ENCODE data around the gene DDX25.

The DDX25 gene

DNA sequence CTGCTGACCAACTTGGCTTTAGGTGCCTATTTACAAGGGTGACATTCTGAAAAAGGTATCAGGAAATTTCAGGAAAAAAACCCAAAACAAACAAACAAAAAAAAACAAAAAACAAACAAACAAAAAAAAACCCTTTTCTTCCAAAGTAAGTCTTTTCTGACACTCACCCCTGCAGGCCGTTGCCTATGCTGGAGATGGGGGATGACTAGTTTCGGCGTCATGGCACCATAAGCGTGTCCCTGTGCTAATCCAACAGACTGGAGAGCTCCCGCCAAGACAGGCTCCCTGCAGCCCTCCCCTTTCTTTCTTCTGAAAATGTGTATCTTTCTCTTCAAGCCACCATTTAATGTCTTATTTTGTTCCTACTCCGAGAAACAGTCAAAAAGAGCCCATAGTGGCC is 55.2 kb downstream of the DDX25 start:
- H3K27ac ChIP-seq (ENCODE audit: low read depth, low read length) = no peak overlapping the region
- H3K27me3 ChIP-seq (ENCODE audit: insufficient read depth, low read length) = no peaks in the 10 kb centered on the region
- no peak overlapping the region for H3K4me3 ChIP-seq (ENCODE audit: low read depth, low read length)
- H3K4me1 ChIP-seq (ENCODE audit: control insufficient read depth, insufficient read depth, low read length, unreplicated experiment) = no peaks in the 10 kb centered on the region
- H3K36me3 ChIP-seq (ENCODE audit: insufficient read depth, low read length) = peaks cover 7% of the 10 kb centered on the region
- no peak overlapping the region for H2AFZ ChIP-seq (ENCODE audit: low read length, unreplicated experiment)
- H3K79me2 ChIP-seq (ENCODE audit: control insufficient read depth, insufficient read depth, low read length, unreplicated experiment) = no peaks in the 10 kb centered on the region

DNA sequence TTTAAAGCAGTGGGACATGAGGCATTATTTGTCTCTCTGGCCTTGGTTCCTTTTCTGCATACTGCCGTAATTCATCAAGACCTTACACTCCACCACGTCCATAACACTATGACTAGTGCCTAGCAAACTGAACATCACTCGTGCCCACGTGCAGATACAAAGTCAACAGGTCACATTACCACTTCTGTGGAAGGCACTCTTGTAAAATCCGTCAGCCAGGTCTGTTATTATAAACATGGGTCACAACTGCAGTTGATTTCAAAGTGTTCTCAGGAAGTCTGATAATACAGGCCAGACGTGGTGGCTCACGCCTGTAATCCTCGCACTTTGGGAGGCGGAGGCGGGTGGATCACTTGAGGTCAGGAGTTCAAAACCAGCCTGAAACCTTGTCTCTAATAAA is 55.6 kb downstream of the DDX25 start:
- Histone ChIP-seq H3K27me3 (ENCODE audit: insufficient read depth, low read length) (no peaks in the 10 kb centered on the region), H3K27ac (ENCODE audit: low read depth, low read length) (no peak overlapping the region), H3K36me3 (ENCODE audit: insufficient read depth, low read length) (peaks cover 7% of the 10 kb centered on the region), H3K79me2 (ENCODE audit: control insufficient read depth, insufficient read depth, low read length, unreplicated experiment) (no peaks in the 10 kb centered on the region), H3K4me3 (ENCODE audit: low read depth, low read length) (no peak overlapping the region), H3K4me1 (ENCODE audit: control insufficient read depth, insufficient read depth, low read length, unreplicated experiment) (no peaks in the 10 kb centered on the region), H2AFZ (ENCODE audit: low read length, unreplicated experiment) (no peak overlapping the region)

DNA sequence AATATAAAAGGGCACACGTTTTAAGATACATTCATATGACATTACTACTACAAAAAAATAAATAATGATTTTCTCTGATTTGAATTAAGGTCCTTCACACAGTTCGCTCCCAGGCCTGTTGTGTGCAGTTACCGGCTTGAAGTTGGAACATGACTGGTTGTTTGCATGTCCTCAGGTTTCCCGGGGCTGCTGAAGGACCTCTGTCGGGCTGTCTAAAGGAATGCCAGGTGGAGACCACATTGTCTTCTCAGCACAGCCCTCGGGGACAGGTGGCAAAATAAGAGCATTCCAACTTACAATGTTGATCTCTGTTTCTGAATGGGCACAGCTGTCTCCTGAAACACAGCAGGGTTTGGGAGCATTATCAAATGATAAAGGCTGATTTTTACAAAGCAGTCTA is 56.5 kb downstream of the DDX25 start:
- Histone ChIP-seq H3K4me3 (ENCODE audit: low read depth, low read length) (no peak overlapping the region), H3K27ac (ENCODE audit: low read depth, low read length) (no peak overlapping the region), H3K27me3 (ENCODE audit: insufficient read depth, low read length) (no peaks in the 10 kb centered on the region), H2AFZ (ENCODE audit: low read length, unreplicated experiment) (no peak overlapping the region), H3K36me3 (ENCODE audit: insufficient read depth, low read length) (peaks cover 7% of the 10 kb centered on the region), H3K79me2 (ENCODE audit: control insufficient read depth, insufficient read depth, low read length, unreplicated experiment) (no peaks in the 10 kb centered on the region), H3K4me1 (ENCODE audit: control insufficient read depth, insufficient read depth, low read length, unreplicated experiment) (no peaks in the 10 kb centered on the region)

DNA sequence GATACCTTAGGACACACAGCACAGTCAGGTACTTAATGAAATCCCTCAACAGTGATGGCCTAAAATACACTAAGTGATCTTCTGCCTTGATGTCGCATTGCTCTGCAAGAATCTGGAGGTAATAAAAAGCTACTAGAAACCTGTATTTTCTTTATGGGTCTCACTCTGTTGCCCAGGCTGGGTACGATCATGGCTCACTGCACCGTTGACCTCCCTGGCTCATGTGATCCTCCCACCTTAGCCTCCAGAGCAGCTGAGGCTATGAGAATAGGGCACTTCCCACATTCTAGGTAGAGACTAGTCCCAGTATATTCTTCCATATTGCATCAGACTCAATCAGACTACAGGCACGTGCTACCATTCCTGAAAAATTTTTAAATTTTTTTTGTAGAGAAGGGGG is 63.2 kb downstream of the DDX25 start:
- Histone ChIP-seq H3K4me1 (ENCODE audit: control insufficient read depth, insufficient read depth, low read length, unreplicated experiment) (peaks cover 8% of the 10 kb centered on the region), H2AFZ (ENCODE audit: low read length, unreplicated experiment) (no peak overlapping the region), H3K27me3 (ENCODE audit: insufficient read depth, low read length) (no peaks in the 10 kb centered on the region), H3K79me2 (ENCODE audit: control insufficient read depth, insufficient read depth, low read length, unreplicated experiment) (no peaks in the 10 kb centered on the region), H3K27ac (ENCODE audit: low read depth, low read length) (no peak overlapping the region), H3K36me3 (ENCODE audit: insufficient read depth, low read length) (peaks cover 2% of the 10 kb centered on the region; the same call in 1 of the 2 replicates), H3K4me3 (ENCODE audit: low read depth, low read length) (no peak overlapping the region)

DNA sequence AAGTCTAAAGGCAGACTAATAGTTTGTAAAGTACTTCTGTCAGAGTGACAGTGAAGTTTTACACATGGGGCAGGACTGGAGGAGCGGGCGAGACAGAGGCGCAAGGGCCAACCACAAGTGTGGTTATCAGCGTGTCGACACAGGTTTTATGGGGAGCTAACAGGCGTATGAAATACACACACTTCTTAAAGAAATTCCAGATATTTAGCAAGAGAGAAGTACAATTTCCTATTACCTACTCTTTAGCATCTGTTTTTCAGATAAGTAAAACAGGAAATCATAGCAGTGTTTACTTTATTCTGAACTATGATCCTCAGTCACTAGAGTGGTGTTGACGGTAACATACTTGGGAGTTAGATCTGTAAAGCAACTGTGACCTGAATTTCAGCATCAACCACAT is 64.0 kb downstream of the DDX25 start:
- Histone ChIP-seq H3K27ac (ENCODE audit: low read depth, low read length) (no peak overlapping the region), H2AFZ (ENCODE audit: low read length, unreplicated experiment) (no peak overlapping the region), H3K79me2 (ENCODE audit: control insufficient read depth, insufficient read depth, low read length, unreplicated experiment) (no peaks in the 10 kb centered on the region), H3K4me3 (ENCODE audit: low read depth, low read length) (no peak overlapping the region), H3K27me3 (ENCODE audit: insufficient read depth, low read length) (no peaks in the 10 kb centered on the region), H3K36me3 (ENCODE audit: insufficient read depth, low read length) (no peaks in the 10 kb centered on the region), H3K4me1 (ENCODE audit: control insufficient read depth, insufficient read depth, low read length, unreplicated experiment) (peaks cover 8% of the 10 kb centered on the region)

DNA sequence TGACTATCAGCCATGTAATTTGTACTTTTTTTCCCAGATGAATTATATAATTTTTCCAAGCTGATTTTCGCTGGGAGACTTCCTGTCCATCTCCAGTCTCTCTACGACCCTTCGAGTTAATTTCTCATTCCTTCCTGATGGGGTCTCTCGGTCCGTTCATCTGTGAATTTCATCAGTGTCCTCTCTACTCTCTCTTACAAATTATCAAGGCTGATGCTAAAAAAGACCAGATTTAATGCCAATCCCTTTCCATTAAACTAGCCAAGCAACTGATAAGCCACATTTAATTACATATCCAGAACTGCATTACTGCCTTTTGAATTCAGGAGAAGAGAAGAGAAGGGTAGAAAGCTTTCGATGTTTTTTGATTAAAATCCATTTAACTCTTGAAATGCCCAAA is 67.3 kb downstream of the DDX25 start:
- Histone ChIP-seq H3K27ac (ENCODE audit: low read depth, low read length) (no peak overlapping the region), H2AFZ (ENCODE audit: low read length, unreplicated experiment) (no peak overlapping the region), H3K27me3 (ENCODE audit: insufficient read depth, low read length) (no peaks in the 10 kb centered on the region), H3K79me2 (ENCODE audit: control insufficient read depth, insufficient read depth, low read length, unreplicated experiment) (no peaks in the 10 kb centered on the region), H3K4me1 (ENCODE audit: control insufficient read depth, insufficient read depth, low read length, unreplicated experiment) (peaks cover 8% of the 10 kb centered on the region), H3K36me3 (ENCODE audit: insufficient read depth, low read length) (no peaks in the 10 kb centered on the region), H3K4me3 (ENCODE audit: low read depth, low read length) (no peak overlapping the region)

DNA sequence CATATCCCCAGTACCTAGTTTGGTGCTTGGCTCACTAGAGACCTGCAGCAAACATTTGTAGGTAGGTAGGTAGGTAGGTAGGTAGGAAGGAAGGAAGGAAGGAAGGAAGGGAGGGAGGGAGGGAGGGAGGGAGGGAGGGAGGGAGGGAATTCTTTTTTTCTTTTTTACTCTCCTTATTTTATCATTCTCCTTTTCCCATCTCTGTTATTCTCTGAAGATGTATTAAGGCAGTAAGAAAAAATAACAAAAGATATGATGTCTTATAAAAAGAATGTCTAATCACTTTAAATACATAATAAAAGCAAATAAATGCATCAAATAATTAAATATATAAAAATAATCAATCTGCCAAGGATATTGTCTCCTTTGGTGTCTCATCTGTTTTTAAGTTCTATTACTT is 70.0 kb downstream of the DDX25 start:
- Histone ChIP-seq H3K36me3 (ENCODE audit: insufficient read depth, low read length) (no peaks in the 10 kb centered on the region), H3K4me3 (ENCODE audit: low read depth, low read length) (no peak overlapping the region), H3K79me2 (ENCODE audit: control insufficient read depth, insufficient read depth, low read length, unreplicated experiment) (no peaks in the 10 kb centered on the region), H3K4me1 (ENCODE audit: control insufficient read depth, insufficient read depth, low read length, unreplicated experiment) (no peaks in the 10 kb centered on the region), H3K27ac (ENCODE audit: low read depth, low read length) (no peak overlapping the region), H3K27me3 (ENCODE audit: insufficient read depth, low read length) (no peaks in the 10 kb centered on the region), H2AFZ (ENCODE audit: low read length, unreplicated experiment) (no peak overlapping the region)

DNA sequence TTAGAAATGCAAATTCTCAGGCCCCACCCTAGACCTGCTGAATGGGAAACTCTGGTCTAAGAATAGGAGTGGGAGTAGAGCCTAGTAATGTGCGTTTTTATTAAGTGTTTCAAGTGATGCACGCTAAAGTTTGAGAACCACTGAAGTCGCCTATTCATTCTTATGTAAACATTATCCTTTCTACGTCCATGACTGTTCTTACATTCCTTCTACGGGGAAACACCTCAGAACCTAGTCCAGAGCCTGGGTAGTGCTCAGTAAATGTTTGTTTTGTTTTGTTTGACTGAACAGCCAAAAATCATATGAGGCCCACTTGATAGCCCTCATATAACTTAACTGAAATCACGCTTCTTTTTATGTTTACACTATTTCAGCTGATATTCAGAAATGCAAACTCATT is 71.3 kb downstream of the DDX25 start:
- Histone ChIP-seq H3K4me1 (ENCODE audit: control insufficient read depth, insufficient read depth, low read length, unreplicated experiment) (no peaks in the 10 kb centered on the region), H3K27me3 (ENCODE audit: insufficient read depth, low read length) (no peaks in the 10 kb centered on the region), H3K36me3 (ENCODE audit: insufficient read depth, low read length) (no peaks in the 10 kb centered on the region), H3K4me3 (ENCODE audit: low read depth, low read length) (no peak overlapping the region), H3K27ac (ENCODE audit: low read depth, low read length) (no peak overlapping the region), H3K79me2 (ENCODE audit: control insufficient read depth, insufficient read depth, low read length, unreplicated experiment) (no peaks in the 10 kb centered on the region), H2AFZ (ENCODE audit: low read length, unreplicated experiment) (no peak overlapping the region)

DNA sequence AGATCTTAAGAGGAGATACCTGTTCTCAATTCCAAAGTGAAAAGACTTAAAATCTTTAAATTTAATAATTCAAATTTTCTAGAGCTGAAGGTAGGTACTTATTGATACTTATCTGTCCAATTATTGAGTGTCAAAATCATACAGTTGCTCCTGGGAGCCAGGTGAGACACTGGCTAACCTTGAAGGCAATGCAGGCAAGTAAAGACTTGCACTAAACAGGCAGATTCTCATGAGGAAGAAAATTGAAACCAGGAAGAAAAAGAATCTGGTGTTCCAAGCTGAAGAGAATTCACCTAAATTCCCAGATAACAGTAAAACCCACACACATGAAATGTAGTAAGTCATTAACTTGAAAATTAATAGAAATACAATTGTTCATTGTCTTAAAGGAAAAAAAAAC is 71.8 kb downstream of the DDX25 start:
- no peak overlapping the region for H3K4me3 ChIP-seq (ENCODE audit: low read depth, low read length)

DNA sequence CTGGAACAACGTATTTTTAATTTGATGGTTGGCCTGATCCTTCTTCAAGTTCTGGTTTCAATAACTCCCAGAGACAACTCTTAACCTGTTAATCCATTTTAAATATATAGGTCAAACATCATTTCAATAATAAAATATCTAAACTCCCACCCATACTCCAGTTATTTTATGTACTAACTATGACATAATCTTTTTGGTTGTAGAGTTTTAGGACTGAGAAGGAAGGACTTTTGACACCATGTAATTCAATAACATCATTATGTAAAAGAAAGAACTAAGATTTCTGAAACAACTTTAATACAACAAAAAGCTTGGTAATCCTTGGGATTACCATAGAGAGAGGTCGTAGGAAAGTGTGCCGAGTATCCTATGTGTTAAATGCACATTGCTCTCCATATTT is 73.0 kb downstream of the DDX25 start:
- Histone ChIP-seq H3K4me3 (ENCODE audit: low read depth, low read length) (no peak overlapping the region), H3K36me3 (ENCODE audit: insufficient read depth, low read length) (no peaks in the 10 kb centered on the region), H2AFZ (ENCODE audit: low read length, unreplicated experiment) (no peak overlapping the region), H3K27me3 (ENCODE audit: insufficient read depth, low read length) (no peaks in the 10 kb centered on the region), H3K27ac (ENCODE audit: low read depth, low read length) (no peak overlapping the region), H3K4me1 (ENCODE audit: control insufficient read depth, insufficient read depth, low read length, unreplicated experiment) (no peaks in the 10 kb centered on the region), H3K79me2 (ENCODE audit: control insufficient read depth, insufficient read depth, low read length, unreplicated experiment) (no peaks in the 10 kb centered on the region)

More for the DNA sequence above, 71.8 kb downstream of the DDX25 start:
- Histone ChIP-seq H3K27me3 (ENCODE audit: insufficient read depth, low read length) (no peaks in the 10 kb centered on the region), H3K4me1 (ENCODE audit: control insufficient read depth, insufficient read depth, low read length, unreplicated experiment) (no peaks in the 10 kb centered on the region), H3K36me3 (ENCODE audit: insufficient read depth, low read length) (no peaks in the 10 kb centered on the region), H2AFZ (ENCODE audit: low read length, unreplicated experiment) (no peak overlapping the region), H3K79me2 (ENCODE audit: control insufficient read depth, insufficient read depth, low read length, unreplicated experiment) (no peaks in the 10 kb centered on the region), H3K27ac (ENCODE audit: low read depth, low read length) (no peak overlapping the region)

DNA sequence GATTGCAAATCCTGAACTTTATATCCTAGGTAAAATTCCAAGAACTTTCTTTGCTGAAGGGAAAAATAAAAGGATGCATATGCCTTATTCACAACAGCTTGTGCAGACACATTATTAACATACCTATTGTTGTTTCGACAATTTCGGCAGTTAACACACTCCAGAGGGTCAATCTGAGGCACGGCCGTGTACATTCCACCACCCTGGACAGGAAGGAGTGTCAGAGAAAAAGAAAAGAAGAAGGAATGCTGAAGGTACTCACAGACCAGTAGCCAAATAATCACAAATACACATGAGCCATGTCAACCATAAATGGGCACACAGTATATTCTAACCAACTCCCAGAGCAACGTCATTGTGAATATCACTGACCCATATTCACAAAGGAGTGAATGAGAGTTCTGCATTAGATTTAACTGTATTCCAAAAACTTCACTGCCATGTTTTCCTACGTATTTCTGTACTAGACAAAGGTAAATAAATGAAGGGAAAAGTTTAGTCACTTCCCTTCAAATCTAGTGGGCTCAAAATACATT is 73.9 kb downstream of the DDX25 start:
- H3K4me3 ChIP-seq (ENCODE audit: low read depth, low read length) = no peak overlapping the region
- H3K79me2 ChIP-seq (ENCODE audit: control insufficient read depth, insufficient read depth, low read length, unreplicated experiment) = no peaks in the 10 kb centered on the region
- no peaks in the 10 kb centered on the region for H3K27me3 ChIP-seq (ENCODE audit: insufficient read depth, low read length)
- no peak overlapping the region for H3K27ac ChIP-seq (ENCODE audit: low read depth, low read length)
- H3K4me1 ChIP-seq (ENCODE audit: control insufficient read depth, insufficient read depth, low read length, unreplicated experiment) = no peaks in the 10 kb centered on the region
- H3K36me3 ChIP-seq (ENCODE audit: insufficient read depth, low read length) = no peaks in the 10 kb centered on the region
- no peak overlapping the region for H2AFZ ChIP-seq (ENCODE audit: low read length, unreplicated experiment)

Data from ACC112 (cell line).